ENCODE data around the gene WDR45B.

WDR45B gene

GRCh38 chr17:82570277-82570676 lies 78.0 kb downstream of the WDR45B start:
- Histone ChIP-seq H3K27ac (no peak overlapping the region), H3K4me3 (no peak overlapping the region)

DNA sequence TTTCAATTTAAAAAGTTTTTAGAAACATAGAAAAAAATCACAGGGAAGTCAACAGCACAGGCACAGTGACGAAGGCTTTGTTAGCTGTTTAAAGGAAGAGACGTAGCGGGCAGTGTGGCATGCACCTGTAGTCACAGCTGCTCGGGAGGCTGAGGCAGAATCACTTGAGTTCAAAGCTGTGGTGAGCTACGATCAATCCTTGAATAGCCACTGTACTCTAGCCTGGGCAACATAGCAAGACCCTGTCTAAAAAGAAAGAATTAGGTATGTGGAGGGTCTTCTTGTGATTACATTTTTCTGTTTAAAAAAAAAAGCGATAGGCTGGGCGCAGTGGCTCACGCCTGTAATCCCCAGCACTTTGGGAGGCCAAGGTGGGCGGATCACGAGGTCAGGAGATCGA lies 78.6 kb downstream of the WDR45B start:
- Histone ChIP-seq H3K27ac (no peak overlapping the region), H3K4me3 (no peak overlapping the region)

GRCh38 chr17:82568997-82569393 lies 79.2 kb downstream of the WDR45B start:
- no peak overlapping the region for H3K4me3 ChIP-seq
- H3K27ac ChIP-seq = no peak overlapping the region

DNA sequence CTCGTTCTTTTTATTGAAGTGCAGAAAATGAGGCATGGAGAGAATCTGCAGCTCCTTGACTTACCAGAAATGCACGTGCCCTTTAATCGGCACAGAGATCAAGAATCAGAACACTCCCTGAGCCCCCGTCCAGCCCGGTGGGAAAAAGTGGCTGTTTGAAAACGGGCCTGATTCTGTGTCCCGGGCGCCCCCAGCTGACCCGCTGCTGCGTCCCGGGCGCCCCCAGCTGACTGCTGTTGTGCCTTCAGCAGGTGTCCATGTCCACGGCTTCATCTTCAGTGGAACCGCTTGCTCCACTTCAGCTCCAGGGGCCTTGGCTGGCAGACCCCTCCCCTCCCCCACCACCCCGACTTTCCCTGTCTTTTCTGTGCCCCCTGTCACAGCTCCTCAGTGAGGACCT lies 81.0 kb downstream of the WDR45B start:
- no peak overlapping the region for H3K27ac ChIP-seq
- H3K4me3 ChIP-seq = no peak overlapping the region

GRCh38 chr17:82566129-82566960 lies 81.9 kb downstream of the WDR45B start:
- peak overlapping the region in 1 of 21 experiments; percentile 11 for H3K27ac ChIP-seq
- H3K4me3 ChIP-seq = no peak overlapping the region

- Histone ChIP-seq H3K27ac (peak overlapping the region in 1 of 21 experiments; percentile 11), H3K4me3 (no peak overlapping the region)
Measured at GRCh38 chr17:82565551-82565950, 82.7 kb downstream of the WDR45B start.
